CD8-positive, alpha-beta memory T cell (primary cell): Measurements from ENCODE around the gene C10orf105. TPM values are rescaled to one million over a fixed set of nuclear protein-coding genes. Genes with fewer than 3 reads are reported as not detected.

Experiments used
- CTCF ChIA-PET: fragments of 350-600 bp; sonication (Branson Sonifier 250); formaldehyde crosslinking; loops from one replicate; lab custom pipeline; 2021; ENCODE audit warnings: antibody characterized with exemption; lab: Charles Lee
- POLR2A ChIA-PET: fragments of 350-600 bp; sonication (Branson Sonifier 250); formaldehyde crosslinking; loops from one replicate; lab custom pipeline; 2021; ENCODE audit warnings: antibody characterized with exemption; lab: Charles Lee
- DNase-seq, 5 donors: peaks; one replicate each; pipeline versions ENCODE4 v3.0.0 to v3.0.0-alpha.2; 2020 to 2022; ENCODE audit warnings: mixed read lengths in 1 of 5
- H3K27ac ChIP-seq: one replicate; pipeline ENCODE4 v1.7.0; 2013; ENCODE audit warnings: low read depth, mild to moderate bottlenecking, low read length, moderate library complexity
- H3K27me3 ChIP-seq: 2 replicates; pipeline ENCODE4 v1.7.0; 2013; ENCODE audit warnings: low read length, mild to moderate bottlenecking; ENCODE audit not compliant: insufficient read depth, poor library complexity, severe bottlenecking
- H3K36me3 ChIP-seq: 2 replicates; pipeline ENCODE4 v1.7.0; 2013; ENCODE audit warnings: mild to moderate bottlenecking, low read length, moderate library complexity; ENCODE audit not compliant: insufficient read depth
- H3K4me1 ChIP-seq: 2 replicates; pipeline ENCODE4 v1.7.0; 2013; ENCODE audit warnings: mild to moderate bottlenecking, low read length, moderate library complexity; ENCODE audit not compliant: insufficient read depth
- H3K4me3 ChIP-seq: 2 replicates; pipeline ENCODE4 v1.7.0; 2013; ENCODE audit warnings: mild to moderate bottlenecking, low read length
- H3K9me3 ChIP-seq: 2 replicates; pipeline ENCODE4 v1.7.0; 2013; ENCODE audit warnings: mild to moderate bottlenecking, low read length
- H3K27ac Mint-ChIP-seq, 8 donors: one replicate each; pipeline ENCODE4 v1.8.0; 2020 to 2021; ENCODE audit warnings: mixed read lengths in 8 of 8, mild to moderate bottlenecking in 6 of 8, inconsistent platforms in 3 of 8, moderate library complexity in 3 of 8
- H3K27me3 Mint-ChIP-seq, 2 donors: one replicate each; pipeline ENCODE4 v1.8.0; 2020 to 2021; ENCODE audit warnings: mixed read lengths in 2 of 2, mild to moderate bottlenecking in 1 of 2, moderate library complexity in 1 of 2
- H3K36me3 Mint-ChIP-seq, 3 donors: one replicate each; pipeline ENCODE4 v1.8.0; 2020 to 2021; ENCODE audit warnings: mixed read lengths in 3 of 3, inconsistent platforms in 1 of 3, mild to moderate bottlenecking in 1 of 3
- H3K4me1 Mint-ChIP-seq, 3 donors: one replicate each; pipeline ENCODE4 v1.8.0; 2020 to 2021; ENCODE audit warnings: mixed read lengths in 3 of 3, inconsistent platforms in 1 of 3, mild to moderate bottlenecking in 1 of 3
- H3K4me3 Mint-ChIP-seq, 7 donors: one replicate each; pipeline ENCODE4 v1.8.0; 2020 to 2021; ENCODE audit warnings: mixed read lengths in 7 of 7, mild to moderate bottlenecking in 6 of 7, moderate library complexity in 4 of 7, inconsistent platforms in 2 of 7
- H3K9me3 Mint-ChIP-seq, 5 donors: one replicate each; pipeline ENCODE4 v1.8.0; 2020 to 2022; ENCODE audit warnings: mixed read lengths in 5 of 5, mild to moderate bottlenecking in 3 of 5, moderate library complexity in 2 of 5, inconsistent platforms in 1 of 5
- polyA plus RNA-seq: library from polyadenylated mRNA; unstranded; fragments of 300-500 nt; fragmentation: Illumina TruSeq; gene quantifications from one replicate; pipeline ENCODE4 v1.2.3, GENCODE V29; 2021
- total RNA-seq, 2 experiments: library from RNA; stranded (reverse); gene quantifications; one replicate each; pipeline ENCODE4 v1.2.3, GENCODE V29; 2021

Gene C10orf105
- total and polyA plus RNA-seq, 3 experiments from 2014 or later = 0.04 to 0.23 (median 0.11) TPM

- CTCF ChIA-PET = interaction anchor here (6.1 to 11.1 kb wide), 2 partner anchors 14 to 62 kb away, joined by 47 to 160 read pairs; partner anchors contain the start of gene VSIR
- peaks cover 52% of the 10 kb centered on the region for H3K4me1 ChIP-seq
- no peak overlapping the region for H3K27ac ChIP-seq
- H3K9me3 ChIP-seq = no peaks in the 10 kb centered on the region
- Mint-ChIP-seq H3K4me3 (no peak overlapping the region), H3K4me1 (peaks cover 58 to 75% (median 59%) of the 10 kb centered on the region in 3 donors), H3K27ac (peak overlapping the region in 4 of 8 donors; percentile 63 to 95 (median 75)), H3K9me3 (no peaks in the 10 kb centered on the region), H3K36me3 (no peaks in the 10 kb centered on the region), H3K27me3 (no peaks in the 10 kb centered on the region)
- H3K4me3 ChIP-seq = no peak overlapping the region
- DNase-seq = no peak
- no peaks in the 10 kb centered on the region for H3K36me3 ChIP-seq
- POLR2A ChIA-PET = interaction anchor here (1.1 kb wide), 1 partner anchor 15 kb away, joined by 3 read pairs; no protein-coding TSS in a partner anchor
- H3K27me3 ChIP-seq = no peaks in the 10 kb centered on the region
These were observed 9.1 kb downstream of the C10orf105 start for GRCh38 chr10:71710519-71710918.

GRCh38 chr10:71708897-71709882 is 10.4 kb downstream of the C10orf105 start:
- Histone ChIP-seq H3K4me1 (peaks cover 38% of the 10 kb centered on the region), H3K27me3 (no peaks in the 10 kb centered on the region), H3K4me3 (peak overlapping the region; percentile 26), H3K36me3 (no peaks in the 10 kb centered on the region), H3K9me3 (no peaks in the 10 kb centered on the region), H3K27ac (no peak overlapping the region)
- H3K36me3 Mint-ChIP-seq = no peaks in the 10 kb centered on the region
- H3K4me1 Mint-ChIP-seq = peaks cover 48 to 63% (median 48%) of the 10 kb centered on the region in 3 donors
- peak overlapping the region in 1 of 7 donors; percentile 38 for H3K4me3 Mint-ChIP-seq
- H3K9me3 Mint-ChIP-seq = no peaks in the 10 kb centered on the region
- H3K27ac Mint-ChIP-seq = peak overlapping the region; percentile 8 to 91 (median 68)
- CTCF ChIA-PET = interaction anchor here (0.7 to 11.1 kb wide), 29 partner anchors 9 to 405 kb away, joined by 3 to 160 read pairs (median 5); partner anchors contain the start of genes C10orf105, CDH23, PSAP and SLC29A3
- no peak for DNase-seq
- POLR2A ChIA-PET = interaction anchor here (0.6 to 1.6 kb wide), 5 partner anchors 10 to 48 kb away, joined by 3 to 5 read pairs (median 3); no protein-coding TSS in a partner anchor
- H3K27me3 Mint-ChIP-seq = no peaks in the 10 kb centered on the region

GRCh38 chr10:71708301-71708703 is 11.3 kb downstream of the C10orf105 start:
- H3K27me3 ChIP-seq = no peaks in the 10 kb centered on the region
- H3K27ac ChIP-seq = no peak overlapping the region
- H3K27me3 Mint-ChIP-seq = no peaks in the 10 kb centered on the region
- peak overlapping the region; percentile 26 for H3K4me3 ChIP-seq
- H3K36me3 ChIP-seq = no peaks in the 10 kb centered on the region
- H3K9me3 Mint-ChIP-seq = no peaks in the 10 kb centered on the region
- peak overlapping the region in 4 of 8 donors; percentile 17 to 72 (median 56) for H3K27ac Mint-ChIP-seq
- H3K9me3 ChIP-seq = no peaks in the 10 kb centered on the region
- DNase-seq = peak; percentile 42 to 76 (median 49)
- H3K4me1 Mint-ChIP-seq = peaks cover 39 to 54% (median 39%) of the 10 kb centered on the region in 3 donors
- H3K4me3 Mint-ChIP-seq = peak overlapping the region in 3 of 7 donors; percentile 20 to 78 (median 32)
- no peaks in the 10 kb centered on the region for H3K36me3 Mint-ChIP-seq
- POLR2A ChIA-PET = interaction anchor here (0.6 to 1.6 kb wide), 6 partner anchors 9 to 49 kb away, joined by 3 to 5 read pairs (median 4); no protein-coding TSS in a partner anchor
- H3K4me1 ChIP-seq = peaks cover 30% of the 10 kb centered on the region
- CTCF ChIA-PET = interaction anchor here (0.7 to 11.1 kb wide), 42 partner anchors 10 to 405 kb away, joined by 3 to 160 read pairs (median 4); partner anchors contain the start of genes C10orf105, CDH23, PSAP and SLC29A3

GRCh38 chr10:71707240-71707789 is 12.3 kb downstream of the C10orf105 start:
- Histone ChIP-seq H3K27ac (no peak overlapping the region), H3K4me1 (peaks cover 20% of the 10 kb centered on the region), H3K4me3 (no peak overlapping the region), H3K36me3 (no peaks in the 10 kb centered on the region), H3K9me3 (no peaks in the 10 kb centered on the region), H3K27me3 (no peaks in the 10 kb centered on the region)
- POLR2A ChIA-PET = interaction anchor here (1.6 kb wide), 1 partner anchor 8 kb away, joined by 5 read pairs; no protein-coding TSS in a partner anchor
- H3K4me3 Mint-ChIP-seq = no peak overlapping the region
- H3K27ac Mint-ChIP-seq = peak overlapping the region in 2 of 8 donors; percentile 23 to 72
- CTCF ChIA-PET = interaction anchor here (0.9 to 11.1 kb wide), 24 partner anchors 11 to 405 kb away, joined by 3 to 160 read pairs (median 6); partner anchors contain the start of genes C10orf105, SLC29A3 and VSIR
- H3K36me3 Mint-ChIP-seq = no peaks in the 10 kb centered on the region
- no peaks in the 10 kb centered on the region for H3K27me3 Mint-ChIP-seq
- no peaks in the 10 kb centered on the region for H3K9me3 Mint-ChIP-seq
- peaks cover 29 to 44% (median 30%) of the 10 kb centered on the region in 3 donors for H3K4me1 Mint-ChIP-seq
- no peak for DNase-seq

- no peak overlapping the region for H3K27ac ChIP-seq
- H3K36me3 ChIP-seq = no peaks in the 10 kb centered on the region
- Mint-ChIP-seq H3K27me3 (no peaks in the 10 kb centered on the region), H3K4me3 (no peak overlapping the region), H3K4me1 (peaks cover 21 to 36% (median 22%) of the 10 kb centered on the region in 3 donors), H3K36me3 (no peaks in the 10 kb centered on the region), H3K9me3 (no peaks in the 10 kb centered on the region), H3K27ac (peak overlapping the region in 2 of 8 donors; percentile 66 to 73)
- no peaks in the 10 kb centered on the region for H3K9me3 ChIP-seq
- ChIA-PET POLR2A (no interaction called here), CTCF (interaction anchor here (1.0 to 11.1 kb wide), 14 partner anchors 8 to 404 kb away, joined by 3 to 160 read pairs (median 16); partner anchors contain the start of genes C10orf105 and VSIR)
- H3K4me1 ChIP-seq = peaks cover 16% of the 10 kb centered on the region
- no peak for DNase-seq
- H3K4me3 ChIP-seq = no peak overlapping the region
- H3K27me3 ChIP-seq = no peaks in the 10 kb centered on the region
These were observed 13.1 kb downstream of the C10orf105 start for GRCh38 chr10:71706216-71707121.

DNA sequence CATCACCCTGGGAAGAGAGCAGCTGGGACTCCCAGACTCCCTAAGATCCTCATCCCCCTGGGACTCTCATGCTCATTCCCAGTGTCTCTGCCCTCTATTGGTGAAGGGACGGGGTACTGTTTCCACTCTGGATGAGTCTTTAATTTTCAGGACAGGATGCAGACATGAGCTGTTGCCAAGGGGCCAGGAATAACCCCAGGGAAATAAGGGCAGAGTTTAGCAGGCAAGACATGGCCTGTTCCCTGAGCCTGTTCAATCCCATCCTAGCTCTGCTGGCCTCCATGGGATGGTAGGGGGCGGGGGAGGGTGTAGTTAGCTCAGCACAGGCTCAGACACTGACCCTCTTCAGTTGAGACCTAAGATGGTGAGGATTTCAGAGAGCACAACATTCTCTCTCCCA is 14.0 kb downstream of the C10orf105 start:
- Histone ChIP-seq H3K9me3 (no peaks in the 10 kb centered on the region), H3K36me3 (no peaks in the 10 kb centered on the region), H3K27ac (no peak overlapping the region), H3K4me3 (no peak overlapping the region), H3K4me1 (peaks cover 16% of the 10 kb centered on the region), H3K27me3 (no peaks in the 10 kb centered on the region)
- DNase-seq = no peak
- peak overlapping the region in 1 of 8 donors; percentile 33 for H3K27ac Mint-ChIP-seq
- H3K36me3 Mint-ChIP-seq = no peaks in the 10 kb centered on the region
- peaks cover 20 to 29% (median 21%) of the 10 kb centered on the region in 3 donors for H3K4me1 Mint-ChIP-seq
- H3K9me3 Mint-ChIP-seq = no peaks in the 10 kb centered on the region
- H3K4me3 Mint-ChIP-seq = no peak overlapping the region
- POLR2A ChIA-PET = no interaction called here
- CTCF ChIA-PET = interaction anchor here (1.0 to 11.1 kb wide), 8 partner anchors 9 to 390 kb away, joined by 3 to 160 read pairs (median 12); partner anchors contain the start of gene VSIR
- no peaks in the 10 kb centered on the region for H3K27me3 Mint-ChIP-seq

- no peak overlapping the region for H3K27ac Mint-ChIP-seq
- no peak for DNase-seq
- Histone ChIP-seq H3K9me3 (no peaks in the 10 kb centered on the region), H3K4me3 (no peak overlapping the region), H3K36me3 (no peaks in the 10 kb centered on the region), H3K27ac (no peak overlapping the region), H3K27me3 (no peaks in the 10 kb centered on the region), H3K4me1 (peaks cover 16% of the 10 kb centered on the region)
- H3K4me3 Mint-ChIP-seq = no peak overlapping the region
- no peaks in the 10 kb centered on the region for H3K27me3 Mint-ChIP-seq
- POLR2A ChIA-PET = no interaction called here
- CTCF ChIA-PET = interaction anchor here (1.6 to 11.1 kb wide), 5 partner anchors 9 to 390 kb away, joined by 3 to 160 read pairs (median 50); partner anchors contain the start of gene VSIR
- peaks cover 20 to 24% (median 20%) of the 10 kb centered on the region in 3 donors for H3K4me1 Mint-ChIP-seq
- no peaks in the 10 kb centered on the region for H3K9me3 Mint-ChIP-seq
- H3K36me3 Mint-ChIP-seq = no peaks in the 10 kb centered on the region
These were observed 14.8 kb downstream of the C10orf105 start for GRCh38 chr10:71704816-71705215.
